ENCODE results near the gene SF3B3.

DNA sequence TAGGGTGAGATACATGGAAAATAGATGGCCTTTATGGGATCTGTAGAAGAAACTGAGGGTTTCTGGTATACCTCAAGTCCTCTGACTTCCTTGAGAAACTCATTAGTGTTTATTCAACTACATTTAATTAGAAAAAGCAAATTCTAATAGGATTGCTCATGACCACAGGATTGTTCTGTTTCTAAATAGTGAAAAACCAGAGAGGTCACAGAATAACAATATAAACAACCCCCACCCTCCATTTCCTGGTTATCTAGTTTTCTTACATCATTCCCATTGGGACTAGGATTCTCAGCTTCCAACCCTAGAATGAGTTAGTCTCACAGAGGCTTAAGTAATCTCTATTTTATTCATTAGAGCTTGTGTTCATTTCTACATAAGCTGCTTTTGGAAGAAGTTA is 30.0 kb downstream of the SF3B3 start:
- TF ChIP-seq, protein P1, sequence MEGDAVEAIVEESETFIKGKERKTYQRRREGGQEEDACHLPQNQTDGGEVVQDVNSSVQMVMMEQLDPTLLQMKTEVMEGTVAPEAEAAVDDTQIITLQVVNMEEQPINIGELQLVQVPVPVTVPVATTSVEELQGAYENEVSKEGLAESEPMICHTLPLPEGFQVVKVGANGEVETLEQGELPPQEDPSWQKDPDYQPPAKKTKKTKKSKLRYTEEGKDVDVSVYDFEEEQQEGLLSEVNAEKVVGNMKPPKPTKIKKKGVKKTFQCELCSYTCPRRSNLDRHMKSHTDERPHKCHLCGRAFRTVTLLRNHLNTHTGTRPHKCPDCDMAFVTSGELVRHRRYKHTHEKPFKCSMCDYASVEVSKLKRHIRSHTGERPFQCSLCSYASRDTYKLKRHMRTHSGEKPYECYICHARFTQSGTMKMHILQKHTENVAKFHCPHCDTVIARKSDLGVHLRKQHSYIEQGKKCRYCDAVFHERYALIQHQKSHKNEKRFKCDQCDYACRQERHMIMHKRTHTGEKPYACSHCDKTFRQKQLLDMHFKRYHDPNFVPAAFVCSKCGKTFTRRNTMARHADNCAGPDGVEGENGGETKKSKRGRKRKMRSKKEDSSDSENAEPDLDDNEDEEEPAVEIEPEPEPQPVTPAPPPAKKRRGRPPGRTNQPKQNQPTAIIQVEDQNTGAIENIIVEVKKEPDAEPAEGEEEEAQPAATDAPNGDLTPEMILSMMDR (IDR thresholded peaks at IDR 0.05 in 8 of 11, conservative IDR thresholded peaks at IDR 0.05 in 3 of 11), result no peak
- no peak for TF ChIP-seq POLR2A (IDR thresholded peaks at IDR 0.05)

All from spleen (tissue), 7 donors.